Activated CD8-positive, alpha-beta T cell treated with anti-CD3 and anti-CD28 coated beads, Interleukin-2, amount 10 ng/mL, durations not matched to agents 7 days and 5 days (primary cell): ENCODE results near the gene STXBP3. TPM values are rescaled to one million over a fixed set of nuclear protein-coding genes. Genes with fewer than 3 reads are reported as not detected.

Source experiments
- ATAC-seq: fragments of 150-1000 bp; cut with Tn5 transposase; one replicate; pipeline ENCODE4 v1.10.0; 2021; ENCODE audit warnings: moderate library complexity
- CTCF ChIA-PET: fragments of 350-600 bp; sonication (Branson Sonifier 250); formaldehyde crosslinking; loops from one replicate; lab custom pipeline; 2021; ENCODE audit warnings: antibody characterized with exemption; lab: Charles Lee
- POLR2A ChIA-PET: fragments of 350-600 bp; sonication (Branson Sonifier 250); formaldehyde crosslinking; loops from one replicate; lab custom pipeline; 2021; ENCODE audit warnings: antibody characterized with exemption; lab: Charles Lee
- DNase-seq: peaks from one replicate; pipeline ENCODE4 v3.0.0-alpha.2; 2020
- H3K27ac Mint-ChIP-seq: one replicate; pipeline ENCODE4 v1.8.0; 2021; ENCODE audit warnings: mild to moderate bottlenecking, mixed read lengths
- H3K27me3 Mint-ChIP-seq: one replicate; pipeline ENCODE4 v1.8.0; 2021; ENCODE audit warnings: low read depth, mixed read lengths
- H3K36me3 Mint-ChIP-seq: one replicate; pipeline ENCODE4 v1.8.0; 2021; ENCODE audit warnings: low read depth, mixed read lengths
- H3K4me1 Mint-ChIP-seq: one replicate; pipeline ENCODE4 v1.8.0; 2021; ENCODE audit warnings: low read depth, mixed read lengths
- H3K4me3 Mint-ChIP-seq: one replicate; pipeline ENCODE4 v1.8.0; 2021; ENCODE audit warnings: mild to moderate bottlenecking, mixed read lengths
- H3K9me3 Mint-ChIP-seq: one replicate; pipeline ENCODE4 v1.8.0; 2022; ENCODE audit warnings: mixed read lengths; ENCODE audit not compliant: insufficient read depth
- total RNA-seq, 2 experiments: library from RNA; stranded (reverse); gene quantifications; one replicate each; pipeline ENCODE4 v1.2.3, GENCODE V29; 2021

STXBP3 gene
- total RNA-seq, 2 experiments from 2014 or later, result 41.8 to 44.3 TPM

GRCh38 chr1:108811611-108812010, 65.1 kb downstream of the STXBP3 start:
- DNase-seq (no peak), ATAC-seq (no peak)
- Mint-ChIP-seq H3K27me3 (peaks cover 6% of the 10 kb centered on the region), H3K9me3 (no peaks in the 10 kb centered on the region), H3K27ac (no peak overlapping the region), H3K4me1 (peaks cover 5% of the 10 kb centered on the region), H3K4me3 (no peak overlapping the region), H3K36me3 (peaks cover 8% of the 10 kb centered on the region)
- ChIA-PET CTCF (no interaction called here), POLR2A (no interaction called here)

GRCh38 chr1:108813326-108813725, 66.9 kb downstream of the STXBP3 start:
- H3K9me3 Mint-ChIP-seq, result no peaks in the 10 kb centered on the region
- peaks cover 2% of the 10 kb centered on the region for H3K36me3 Mint-ChIP-seq
- no peak overlapping the region for H3K4me3 Mint-ChIP-seq
- H3K27me3 Mint-ChIP-seq, result peaks cover 6% of the 10 kb centered on the region
- ChIA-PET CTCF (interaction anchor here (0.6 to 0.8 kb wide), 2 partner anchors 9 to 15 kb away, joined by 3 read pairs; no protein-coding TSS in a partner anchor), POLR2A (no interaction called here)
- ATAC-seq (no peak), DNase-seq (no peak)
- no peak overlapping the region for H3K27ac Mint-ChIP-seq
- peaks cover 5% of the 10 kb centered on the region for H3K4me1 Mint-ChIP-seq

- Mint-ChIP-seq H3K4me3 (no peak overlapping the region), H3K27ac (no peak overlapping the region), H3K4me1 (peaks cover 5% of the 10 kb centered on the region), H3K36me3 (no peaks in the 10 kb centered on the region), H3K9me3 (no peaks in the 10 kb centered on the region), H3K27me3 (peaks cover 6% of the 10 kb centered on the region)
- POLR2A ChIA-PET, result no interaction called here
- DNase-seq (no peak), ATAC-seq (no peak)
- CTCF ChIA-PET, result interaction anchor here (0.8 kb wide), 1 partner anchor 8 kb away, joined by 3 read pairs; no protein-coding TSS in a partner anchor
Observed at GRCh38 chr1:108814343-108815125, 68.1 kb downstream of the STXBP3 start.

GRCh38 chr1:108815566-108815965, 69.1 kb downstream of the STXBP3 start:
- ATAC-seq (no peak), DNase-seq (no peak)
- H3K9me3 Mint-ChIP-seq, result no peaks in the 10 kb centered on the region
- H3K4me3 Mint-ChIP-seq, result no peak overlapping the region
- H3K27ac Mint-ChIP-seq, result no peak overlapping the region
- ChIA-PET CTCF (no interaction called here), POLR2A (no interaction called here)
- no peaks in the 10 kb centered on the region for H3K4me1 Mint-ChIP-seq
- H3K27me3 Mint-ChIP-seq, result peaks cover 10% of the 10 kb centered on the region
- H3K36me3 Mint-ChIP-seq, result no peaks in the 10 kb centered on the region

- ChIA-PET POLR2A (no interaction called here), CTCF (interaction anchor here (1.9 kb wide), 1 partner anchor 11 kb away, joined by 13 read pairs; no protein-coding TSS in a partner anchor)
- Mint-ChIP-seq H3K36me3 (no peaks in the 10 kb centered on the region), H3K4me3 (no peak overlapping the region), H3K27ac (no peak overlapping the region), H3K9me3 (no peaks in the 10 kb centered on the region), H3K4me1 (no peaks in the 10 kb centered on the region), H3K27me3 (peaks cover 10% of the 10 kb centered on the region)
- DNase-seq (no peak), ATAC-seq (no peak)
Observed at GRCh38 chr1:108816049-108816893, 69.8 kb downstream of the STXBP3 start.

- Mint-ChIP-seq H3K36me3 (no peaks in the 10 kb centered on the region), H3K4me1 (no peaks in the 10 kb centered on the region), H3K9me3 (no peaks in the 10 kb centered on the region), H3K4me3 (no peak overlapping the region), H3K27me3 (peaks cover 12% of the 10 kb centered on the region), H3K27ac (no peak overlapping the region)
- CTCF ChIA-PET, result interaction anchor here (1.9 kb wide), 1 partner anchor 11 kb away, joined by 13 read pairs; no protein-coding TSS in a partner anchor
- no peak for ATAC-seq
- DNase-seq, result no peak
- POLR2A ChIA-PET, result no interaction called here
Observed at GRCh38 chr1:108817016-108817415, 70.5 kb downstream of the STXBP3 start.

GRCh38 chr1:108817811-108818210, 71.3 kb downstream of the STXBP3 start:
- ATAC-seq (no peak), DNase-seq (no peak)
- H3K36me3 Mint-ChIP-seq, result no peaks in the 10 kb centered on the region
- no peak overlapping the region for H3K27ac Mint-ChIP-seq
- H3K9me3 Mint-ChIP-seq, result no peaks in the 10 kb centered on the region
- CTCF ChIA-PET, result interaction anchor here (1.9 kb wide), 1 partner anchor 10 kb away, joined by 13 read pairs; no protein-coding TSS in a partner anchor
- peaks cover 2% of the 10 kb centered on the region for H3K4me1 Mint-ChIP-seq
- H3K4me3 Mint-ChIP-seq, result no peak overlapping the region
- POLR2A ChIA-PET, result no interaction called here
- peaks cover 13% of the 10 kb centered on the region for H3K27me3 Mint-ChIP-seq

GRCh38 chr1:108819878-108820277, 73.4 kb downstream of the STXBP3 start:
- DNase-seq, result no peak
- no peak overlapping the region for H3K4me3 Mint-ChIP-seq
- CTCF ChIA-PET, result interaction anchor here (2.5 kb wide), 1 partner anchor 9 kb away, joined by 11 read pairs; no protein-coding TSS in a partner anchor
- no peak overlapping the region for H3K27ac Mint-ChIP-seq
- peaks cover 2% of the 10 kb centered on the region for H3K4me1 Mint-ChIP-seq
- ATAC-seq, result no peak
- no peaks in the 10 kb centered on the region for H3K36me3 Mint-ChIP-seq
- POLR2A ChIA-PET, result no interaction called here
- H3K27me3 Mint-ChIP-seq, result peaks cover 16% of the 10 kb centered on the region
- H3K9me3 Mint-ChIP-seq, result no peaks in the 10 kb centered on the region

- CTCF ChIA-PET, result interaction anchor here (10.5 kb wide), 1 partner anchor 75 kb away, joined by 186 read pairs; no protein-coding TSS in a partner anchor
- POLR2A ChIA-PET, result no interaction called here
- no peak overlapping the region for H3K27ac Mint-ChIP-seq
- no peaks in the 10 kb centered on the region for H3K9me3 Mint-ChIP-seq
- no peak for DNase-seq
- peaks cover 6% of the 10 kb centered on the region for H3K4me1 Mint-ChIP-seq
- H3K27me3 Mint-ChIP-seq, result peaks cover 14% of the 10 kb centered on the region
- ATAC-seq, result no peak
- no peaks in the 10 kb centered on the region for H3K36me3 Mint-ChIP-seq
- no peak overlapping the region for H3K4me3 Mint-ChIP-seq
Observed at GRCh38 chr1:108823632-108824031, 77.2 kb downstream of the STXBP3 start.

- Mint-ChIP-seq H3K9me3 (no peaks in the 10 kb centered on the region), H3K4me1 (peaks cover 6% of the 10 kb centered on the region), H3K4me3 (no peak overlapping the region), H3K27ac (no peak overlapping the region), H3K27me3 (peaks cover 14% of the 10 kb centered on the region), H3K36me3 (no peaks in the 10 kb centered on the region)
- ATAC-seq (no peak), DNase-seq (no peak)
- POLR2A ChIA-PET, result no interaction called here
- CTCF ChIA-PET, result interaction anchor here (10.5 kb wide), 1 partner anchor 74 kb away, joined by 186 read pairs; no protein-coding TSS in a partner anchor
Observed at GRCh38 chr1:108824051-108824450, 77.6 kb downstream of the STXBP3 start.

GRCh38 chr1:108826081-108826635, 79.7 kb downstream of the STXBP3 start:
- ChIA-PET CTCF (interaction anchor here (0.6 to 10.5 kb wide), 11 partner anchors 9 to 110 kb away, joined by 3 to 186 read pairs (median 3); no protein-coding TSS in a partner anchor), POLR2A (no interaction called here)
- Mint-ChIP-seq H3K27ac (no peak overlapping the region), H3K4me1 (peaks cover 7% of the 10 kb centered on the region), H3K27me3 (peaks cover 10% of the 10 kb centered on the region), H3K9me3 (no peaks in the 10 kb centered on the region), H3K4me3 (no peak overlapping the region), H3K36me3 (no peaks in the 10 kb centered on the region)
- DNase-seq (no peak), ATAC-seq (no peak)
